ENCODE measurements around the gene EFNB3. TPM values are rescaled to one million over a fixed set of nuclear protein-coding genes. Genes with fewer than 3 reads are reported as not detected.

EFNB3 gene
- total RNA-seq, 2 donors from 2014 or later = not detected

DNA sequence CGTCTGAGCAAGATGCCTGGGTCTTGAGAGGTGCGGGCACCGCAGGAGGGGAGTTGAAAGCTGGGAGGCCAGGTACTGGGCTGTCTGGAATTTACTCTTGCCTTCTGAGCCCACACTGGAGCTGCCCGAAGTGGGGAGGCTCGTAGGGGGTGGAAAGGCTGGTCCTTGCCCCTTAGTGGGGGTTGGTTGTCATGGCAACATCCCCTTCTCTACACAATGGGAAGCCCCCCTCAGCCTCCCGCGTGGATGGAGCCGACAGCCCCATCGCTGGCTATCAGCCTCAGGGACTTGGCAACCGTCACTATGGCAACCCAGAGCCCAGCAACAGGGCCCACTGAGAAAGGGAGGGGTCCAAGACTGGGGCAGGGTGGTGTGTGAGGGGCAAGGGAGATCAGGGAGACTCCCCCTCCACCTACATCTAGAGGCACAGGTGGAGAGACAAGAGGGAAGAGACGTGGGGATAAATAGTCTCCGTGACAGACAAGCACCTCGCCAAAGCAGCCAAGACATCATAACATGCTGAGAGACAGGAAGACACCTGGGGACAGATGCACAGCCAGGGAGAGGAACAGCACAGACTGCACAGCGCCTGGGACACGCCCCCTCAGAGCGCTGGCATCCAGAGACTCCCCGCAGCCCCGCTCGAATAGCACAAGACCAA is 7.2 kb downstream of the EFNB3 start:
- TF ChIP-seq, protein P1, sequence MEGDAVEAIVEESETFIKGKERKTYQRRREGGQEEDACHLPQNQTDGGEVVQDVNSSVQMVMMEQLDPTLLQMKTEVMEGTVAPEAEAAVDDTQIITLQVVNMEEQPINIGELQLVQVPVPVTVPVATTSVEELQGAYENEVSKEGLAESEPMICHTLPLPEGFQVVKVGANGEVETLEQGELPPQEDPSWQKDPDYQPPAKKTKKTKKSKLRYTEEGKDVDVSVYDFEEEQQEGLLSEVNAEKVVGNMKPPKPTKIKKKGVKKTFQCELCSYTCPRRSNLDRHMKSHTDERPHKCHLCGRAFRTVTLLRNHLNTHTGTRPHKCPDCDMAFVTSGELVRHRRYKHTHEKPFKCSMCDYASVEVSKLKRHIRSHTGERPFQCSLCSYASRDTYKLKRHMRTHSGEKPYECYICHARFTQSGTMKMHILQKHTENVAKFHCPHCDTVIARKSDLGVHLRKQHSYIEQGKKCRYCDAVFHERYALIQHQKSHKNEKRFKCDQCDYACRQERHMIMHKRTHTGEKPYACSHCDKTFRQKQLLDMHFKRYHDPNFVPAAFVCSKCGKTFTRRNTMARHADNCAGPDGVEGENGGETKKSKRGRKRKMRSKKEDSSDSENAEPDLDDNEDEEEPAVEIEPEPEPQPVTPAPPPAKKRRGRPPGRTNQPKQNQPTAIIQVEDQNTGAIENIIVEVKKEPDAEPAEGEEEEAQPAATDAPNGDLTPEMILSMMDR (IDR thresholded peaks at IDR 0.05) = no peak
- Histone ChIP-seq H3K27ac (peak overlapping the region in 1 of 2 donors; percentile 17), H3K36me3 (no peaks in the 10 kb centered on the region), H3K4me3 (no peak overlapping the region), H3K9me3 (no peaks in the 10 kb centered on the region), H3K27me3 (replicated peaks; ENCODE audit: insufficient read depth) (no peaks in the 10 kb centered on the region), H3K4me1 (ENCODE audit: control insufficient read depth in 1 of 2, low read depth in 2 of 2) (peaks cover 6 to 11% of the 10 kb centered on the region in 2 donors)
- DNase-seq (ENCODE audit: low spot score) = no peak
- ATAC-seq (ENCODE audit: insufficient number of reproducible peaks, low FRiP score, low read depth) = no peak

DNA sequence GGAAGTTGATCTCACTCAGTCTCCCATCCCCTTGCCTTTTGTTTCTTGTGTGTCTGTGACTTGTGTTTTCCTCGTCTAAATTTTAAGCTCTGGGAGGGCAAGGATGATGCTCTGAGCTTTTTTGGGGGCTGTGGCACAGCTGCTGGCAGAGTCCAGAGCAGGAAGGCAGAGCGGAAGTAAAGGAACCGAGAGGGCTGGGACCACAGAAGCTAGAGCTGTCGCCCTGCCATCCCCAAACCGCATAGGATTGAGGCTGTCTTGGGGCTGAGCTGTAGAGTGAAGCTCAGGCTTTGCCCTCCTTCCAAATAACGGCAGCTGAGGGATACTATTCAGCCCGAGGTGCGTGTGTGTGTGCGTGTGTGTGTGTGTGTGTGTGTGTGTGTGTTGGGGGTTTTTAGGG is 8.8 kb downstream of the EFNB3 start:
- no peaks in the 10 kb centered on the region for H3K27me3 ChIP-seq (replicated peaks; ENCODE audit: insufficient read depth)
- no peak overlapping the region for H3K27ac ChIP-seq
- no peaks in the 10 kb centered on the region for H3K36me3 ChIP-seq
- TF ChIP-seq, protein P1 (IDR thresholded peaks at IDR 0.05) = no peak
- no peaks in the 10 kb centered on the region for H3K9me3 ChIP-seq
- no peak for DNase-seq (ENCODE audit: low spot score)
- peaks cover 9 to 17% of the 10 kb centered on the region in 2 donors for H3K4me1 ChIP-seq (ENCODE audit: control insufficient read depth in 1 of 2, low read depth in 2 of 2)
- H3K4me3 ChIP-seq = no peak overlapping the region
- no peak for ATAC-seq (ENCODE audit: insufficient number of reproducible peaks, low FRiP score, low read depth)

DNA sequence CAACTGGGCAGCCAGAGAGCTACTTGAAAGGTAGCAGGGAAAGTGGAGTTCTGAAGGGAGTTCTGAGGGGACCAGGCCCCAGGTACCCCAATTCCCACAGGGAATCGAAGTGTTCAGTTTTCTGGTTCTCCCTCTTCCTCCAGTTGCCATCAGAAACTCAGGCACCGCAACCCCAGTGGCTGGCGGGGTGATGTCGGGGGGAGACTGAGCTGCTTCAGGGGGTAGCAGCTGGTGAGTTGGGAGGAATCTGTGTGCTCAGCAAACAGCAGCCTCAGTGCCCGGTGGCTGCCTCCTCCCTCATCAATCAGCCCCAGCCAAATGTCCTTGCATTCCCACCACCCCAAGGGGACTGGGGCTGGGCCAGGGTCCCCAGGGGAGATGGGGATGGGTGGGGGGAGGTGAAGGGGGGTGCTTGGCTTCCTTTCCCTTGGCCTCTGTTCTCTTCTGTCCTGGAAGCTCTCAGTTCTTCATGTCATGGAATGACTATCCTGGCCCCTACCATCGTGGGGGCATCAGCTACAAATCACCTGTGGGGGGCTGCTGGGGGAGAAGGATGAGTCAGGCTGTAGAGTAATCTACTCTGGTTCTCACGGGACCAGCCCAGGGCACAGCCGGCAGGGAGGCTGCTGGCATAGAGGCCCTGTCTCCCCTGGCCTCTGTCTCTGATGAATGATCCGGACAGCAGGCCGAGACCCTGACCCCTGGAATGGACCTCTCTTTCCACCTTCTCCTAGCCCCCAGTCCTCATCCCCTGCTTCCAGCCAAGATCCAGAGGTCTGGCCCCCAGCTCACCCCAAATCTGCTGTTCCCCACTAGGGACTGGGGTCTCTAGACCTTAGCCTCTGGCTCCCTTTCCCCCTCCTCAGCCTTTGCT is 10.0 kb downstream of the EFNB3 start:
- TF ChIP-seq, protein P1 (IDR thresholded peaks at IDR 0.05) = no peak
- Histone ChIP-seq H3K4me3 (no peak overlapping the region), H3K27me3 (replicated peaks; ENCODE audit: insufficient read depth) (no peaks in the 10 kb centered on the region), H3K36me3 (no peaks in the 10 kb centered on the region), H3K27ac (no peak overlapping the region), H3K9me3 (no peaks in the 10 kb centered on the region), H3K4me1 (ENCODE audit: control insufficient read depth in 1 of 2, low read depth in 2 of 2) (peaks cover 9 to 17% of the 10 kb centered on the region in 2 donors)
- DNase-seq (ENCODE audit: low spot score) (no peak), ATAC-seq (ENCODE audit: insufficient number of reproducible peaks, low FRiP score, low read depth) (no peak)

DNA sequence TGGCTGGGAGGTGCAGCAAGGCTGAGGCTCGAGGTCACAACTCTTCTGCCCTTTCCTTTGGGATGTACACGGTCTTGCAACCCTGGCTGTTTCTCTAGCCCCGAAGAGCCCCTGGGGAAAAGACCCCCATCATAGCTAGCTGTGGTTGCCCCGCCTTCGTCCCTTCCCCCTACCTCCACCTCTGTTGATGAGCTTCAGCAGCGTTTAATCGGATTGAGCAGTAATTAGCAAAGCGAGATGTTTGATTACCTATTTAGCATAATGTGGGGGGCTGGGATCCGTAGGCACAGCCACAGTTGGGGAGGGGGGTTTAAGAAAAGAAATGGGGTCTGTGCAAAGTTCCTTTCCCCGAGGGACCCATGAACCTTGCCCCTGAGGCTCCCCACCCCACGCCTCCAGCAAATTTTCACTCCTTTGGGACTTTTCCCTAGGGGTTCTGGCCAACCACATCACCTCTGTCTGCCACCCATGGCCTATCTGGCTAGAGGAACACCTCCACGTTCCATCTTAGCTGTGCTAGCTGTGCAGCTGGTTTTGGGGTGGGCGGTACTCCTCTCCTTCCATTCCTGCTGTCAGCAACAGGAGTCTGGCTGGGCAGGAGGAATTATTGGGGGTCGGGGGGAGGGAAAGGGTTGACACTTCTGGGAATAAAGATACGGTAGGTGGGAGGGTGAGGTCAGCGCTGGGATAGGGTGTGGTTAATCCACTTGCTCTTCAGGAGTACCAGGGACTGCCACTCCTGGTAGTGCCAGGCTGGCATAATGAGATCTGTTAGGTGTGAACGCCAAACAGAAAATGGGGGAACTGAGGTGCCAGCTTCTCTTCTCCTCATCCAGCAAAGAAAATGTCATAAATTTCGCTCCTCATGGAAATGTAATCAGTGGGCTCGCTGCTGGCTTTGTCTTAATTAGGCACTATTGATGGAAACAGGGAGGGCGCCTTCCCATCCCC is 11.2 kb downstream of the EFNB3 start:
- Histone ChIP-seq H3K4me3 (peak overlapping the region; percentile 93), H3K36me3 (no peaks in the 10 kb centered on the region), H3K27ac (no peak overlapping the region), H3K9me3 (no peaks in the 10 kb centered on the region), H3K27me3 (replicated peaks; ENCODE audit: insufficient read depth) (no peaks in the 10 kb centered on the region), H3K4me1 (ENCODE audit: control insufficient read depth in 1 of 2, low read depth in 2 of 2) (peaks cover 9 to 17% of the 10 kb centered on the region in 2 donors)
- TF ChIP-seq, protein P1 (IDR thresholded peaks at IDR 0.05) = no peak
- no peak for DNase-seq (ENCODE audit: low spot score)
- ATAC-seq (ENCODE audit: insufficient number of reproducible peaks, low FRiP score, low read depth) = no peak

Data from thoracic aorta (tissue), 2 donors.